ENCODE results near the gene TMEM40. TPM values are rescaled to one million over a fixed set of nuclear protein-coding genes. Genes with fewer than 3 reads are reported as not detected.

The TMEM40 gene
- total RNA-seq, 1 donor from 2014 or later: 7.8 TPM

DNA sequence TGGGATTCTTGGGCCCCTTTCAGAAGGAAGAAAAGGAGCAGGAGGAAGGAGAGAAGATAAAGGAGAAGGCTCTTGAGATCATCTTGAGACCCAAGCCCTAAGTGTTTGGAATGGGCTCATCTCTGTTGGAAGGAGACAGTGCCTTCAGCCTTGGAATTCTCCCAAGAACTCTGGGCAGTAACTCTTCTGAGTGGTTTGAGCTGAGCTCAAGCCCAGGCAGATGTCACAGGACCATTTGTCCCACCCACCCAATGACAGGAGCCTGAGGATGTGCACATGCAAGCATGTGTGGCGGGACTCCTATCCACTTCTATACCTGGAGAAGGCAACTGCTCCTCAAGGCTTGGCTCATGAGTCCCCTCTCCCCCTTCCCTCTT, 14.6 kb upstream of the TMEM40 start:
- Mint-ChIP-seq H3K4me3 (no peak overlapping the region), H3K27ac (no peak overlapping the region), H3K36me3 (no peaks in the 10 kb centered on the region), H3K9me3 (peaks cover 4% of the 10 kb centered on the region), H3K4me1 (peaks cover 12% of the 10 kb centered on the region), H3K27me3 (ENCODE audit: low read depth) (no peaks in the 10 kb centered on the region)
- TF ChIP-seq, protein P1, sequence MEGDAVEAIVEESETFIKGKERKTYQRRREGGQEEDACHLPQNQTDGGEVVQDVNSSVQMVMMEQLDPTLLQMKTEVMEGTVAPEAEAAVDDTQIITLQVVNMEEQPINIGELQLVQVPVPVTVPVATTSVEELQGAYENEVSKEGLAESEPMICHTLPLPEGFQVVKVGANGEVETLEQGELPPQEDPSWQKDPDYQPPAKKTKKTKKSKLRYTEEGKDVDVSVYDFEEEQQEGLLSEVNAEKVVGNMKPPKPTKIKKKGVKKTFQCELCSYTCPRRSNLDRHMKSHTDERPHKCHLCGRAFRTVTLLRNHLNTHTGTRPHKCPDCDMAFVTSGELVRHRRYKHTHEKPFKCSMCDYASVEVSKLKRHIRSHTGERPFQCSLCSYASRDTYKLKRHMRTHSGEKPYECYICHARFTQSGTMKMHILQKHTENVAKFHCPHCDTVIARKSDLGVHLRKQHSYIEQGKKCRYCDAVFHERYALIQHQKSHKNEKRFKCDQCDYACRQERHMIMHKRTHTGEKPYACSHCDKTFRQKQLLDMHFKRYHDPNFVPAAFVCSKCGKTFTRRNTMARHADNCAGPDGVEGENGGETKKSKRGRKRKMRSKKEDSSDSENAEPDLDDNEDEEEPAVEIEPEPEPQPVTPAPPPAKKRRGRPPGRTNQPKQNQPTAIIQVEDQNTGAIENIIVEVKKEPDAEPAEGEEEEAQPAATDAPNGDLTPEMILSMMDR (IDR thresholded peaks at IDR 0.05; ENCODE audit: unreplicated experiment): no peak
- DNase-seq (ENCODE audit: low spot score in 2 of 2, unreplicated experiment in 2 of 2): no peak

DNA sequence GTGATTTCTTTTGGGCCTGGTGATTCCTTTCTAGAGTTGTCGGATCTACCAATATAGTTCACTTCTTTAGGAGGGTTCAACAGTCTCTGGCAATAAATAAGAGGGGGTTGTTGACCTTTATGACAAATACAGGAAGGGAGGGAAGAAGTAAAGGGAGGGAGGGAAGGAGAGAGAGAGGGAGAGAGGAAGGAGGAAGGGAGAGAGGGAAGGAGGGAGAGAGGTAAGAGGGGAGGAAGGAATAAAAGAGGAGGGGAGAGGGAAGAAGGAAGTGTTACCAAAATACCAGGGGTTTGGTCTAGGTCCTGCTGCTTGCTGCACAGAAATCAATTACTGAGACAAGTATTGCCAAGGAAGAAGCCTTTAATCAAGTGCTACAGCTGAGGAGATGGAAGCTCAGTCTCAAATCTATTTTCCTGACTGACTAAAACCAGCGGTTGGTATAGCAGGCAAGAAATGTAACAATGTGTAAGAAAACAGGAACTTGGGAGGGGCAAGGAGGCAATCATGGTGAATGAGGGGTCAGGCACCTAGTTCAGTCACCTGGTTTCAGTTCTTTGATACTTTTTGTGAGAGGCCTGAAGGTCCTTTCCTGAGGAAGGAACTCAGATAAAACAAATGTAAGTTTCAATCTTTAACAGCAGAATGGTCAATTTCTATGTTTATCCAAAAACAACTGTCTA, 14.1 kb upstream of the TMEM40 start:
- Mint-ChIP-seq H3K27me3 (ENCODE audit: low read depth) (no peaks in the 10 kb centered on the region), H3K9me3 (peaks cover 4% of the 10 kb centered on the region), H3K4me3 (no peak overlapping the region), H3K4me1 (peaks cover 12% of the 10 kb centered on the region), H3K36me3 (no peaks in the 10 kb centered on the region), H3K27ac (no peak overlapping the region)
- TF ChIP-seq, protein P1 (IDR thresholded peaks at IDR 0.05; ENCODE audit: unreplicated experiment): no peak
- no peak for DNase-seq (ENCODE audit: low spot score in 2 of 2, unreplicated experiment in 2 of 2)

- Mint-ChIP-seq H3K4me1 (peaks cover 12% of the 10 kb centered on the region), H3K27ac (no peak overlapping the region), H3K4me3 (no peak overlapping the region)
Observed at GRCh38 chr3:12772462-12772861, 13.4 kb upstream of the TMEM40 start.

DNA sequence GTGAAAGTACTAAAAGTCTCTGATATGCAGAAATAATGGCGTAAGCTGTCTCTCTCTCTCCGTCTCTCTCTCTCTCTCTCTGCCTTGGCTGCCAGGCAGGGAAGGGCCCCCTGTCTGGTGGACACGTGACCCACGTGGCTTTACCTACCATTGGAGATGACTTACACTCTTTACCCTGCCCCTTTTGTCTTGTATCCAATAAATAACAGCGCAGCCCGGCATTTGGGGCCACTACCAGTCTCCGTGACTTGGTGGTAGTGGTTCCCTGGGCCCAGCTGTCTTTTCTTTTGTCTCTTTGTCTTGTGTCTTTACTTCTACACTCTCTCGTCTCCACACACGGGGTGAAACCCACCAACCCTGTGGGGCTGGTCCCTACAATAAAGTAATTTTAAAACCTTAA, 12.2 kb upstream of the TMEM40 start:
- no peaks in the 10 kb centered on the region for H3K36me3 Mint-ChIP-seq
- no peak for DNase-seq (ENCODE audit: low spot score in 2 of 2, unreplicated experiment in 2 of 2)
- no peak overlapping the region for H3K4me3 Mint-ChIP-seq
- H3K27ac Mint-ChIP-seq: no peak overlapping the region
- TF ChIP-seq, protein P1 (IDR thresholded peaks at IDR 0.05; ENCODE audit: unreplicated experiment): no peak
- peaks cover 10% of the 10 kb centered on the region for H3K4me1 Mint-ChIP-seq
- peaks cover 4% of the 10 kb centered on the region for H3K9me3 Mint-ChIP-seq
- no peaks in the 10 kb centered on the region for H3K27me3 Mint-ChIP-seq (ENCODE audit: low read depth)

More at GRCh38 chr3:12772462-12772861, 13.4 kb upstream of the TMEM40 start:
- TF ChIP-seq, protein P1 (IDR thresholded peaks at IDR 0.05; ENCODE audit: unreplicated experiment): no peak
- no peak for DNase-seq (ENCODE audit: low spot score in 2 of 2, unreplicated experiment in 2 of 2)
- Mint-ChIP-seq H3K36me3 (no peaks in the 10 kb centered on the region), H3K27me3 (ENCODE audit: low read depth) (no peaks in the 10 kb centered on the region), H3K9me3 (peaks cover 4% of the 10 kb centered on the region)

GRCh38 chr3:12769761-12770160, 10.7 kb upstream of the TMEM40 start:
- TF ChIP-seq, protein P1 (IDR thresholded peaks at IDR 0.05; ENCODE audit: unreplicated experiment): no peak
- Mint-ChIP-seq H3K36me3 (no peaks in the 10 kb centered on the region), H3K9me3 (peaks cover 4% of the 10 kb centered on the region), H3K4me1 (peaks cover 10% of the 10 kb centered on the region), H3K4me3 (no peak overlapping the region), H3K27ac (no peak overlapping the region), H3K27me3 (ENCODE audit: low read depth) (no peaks in the 10 kb centered on the region)
- DNase-seq (ENCODE audit: low spot score in 2 of 2, unreplicated experiment in 2 of 2): no peak

All from mesothelial cell of epicardium (in vitro differentiated cells).